G401 (cell line): ENCODE measurements around the gene EIF1B. TPM values are rescaled to one million over a fixed set of nuclear protein-coding genes. Genes with fewer than 3 reads are reported as not detected.

Source experiments
- DNase-seq: peaks from one replicate; pipeline ENCODE4 v3.0.0-alpha.2; 2015; ENCODE audit warnings: low spot score
- in situ Hi-C: cut with HindIII; loops from 2 replicates; pipeline ENCODE4 v1.10.0; 2016; ENCODE audit warnings: low sequenced_read_pairs, mixed read lengths
- total RNA-seq: library from RNA; depleted of rRNA; stranded (reverse); fragments of >200 nt; shearing (Covaris generic); gene quantifications from 2 replicates; pipeline ENCODE4 v1.2.3, GENCODE V29; 2014

Gene EIF1B
- total RNA-seq, 1 experiment from 2014 or later = 34.2 TPM

- in situ Hi-C loops = no loop called here
- no peak for DNase-seq
These were observed 3.2 kb upstream of the EIF1B start for GRCh38 chr3:40306336-40306735.

- in situ Hi-C loops = no loop called here
- no peak for DNase-seq
These were observed 2.3 kb upstream of the EIF1B start for GRCh38 chr3:40307176-40307575.

DNA sequence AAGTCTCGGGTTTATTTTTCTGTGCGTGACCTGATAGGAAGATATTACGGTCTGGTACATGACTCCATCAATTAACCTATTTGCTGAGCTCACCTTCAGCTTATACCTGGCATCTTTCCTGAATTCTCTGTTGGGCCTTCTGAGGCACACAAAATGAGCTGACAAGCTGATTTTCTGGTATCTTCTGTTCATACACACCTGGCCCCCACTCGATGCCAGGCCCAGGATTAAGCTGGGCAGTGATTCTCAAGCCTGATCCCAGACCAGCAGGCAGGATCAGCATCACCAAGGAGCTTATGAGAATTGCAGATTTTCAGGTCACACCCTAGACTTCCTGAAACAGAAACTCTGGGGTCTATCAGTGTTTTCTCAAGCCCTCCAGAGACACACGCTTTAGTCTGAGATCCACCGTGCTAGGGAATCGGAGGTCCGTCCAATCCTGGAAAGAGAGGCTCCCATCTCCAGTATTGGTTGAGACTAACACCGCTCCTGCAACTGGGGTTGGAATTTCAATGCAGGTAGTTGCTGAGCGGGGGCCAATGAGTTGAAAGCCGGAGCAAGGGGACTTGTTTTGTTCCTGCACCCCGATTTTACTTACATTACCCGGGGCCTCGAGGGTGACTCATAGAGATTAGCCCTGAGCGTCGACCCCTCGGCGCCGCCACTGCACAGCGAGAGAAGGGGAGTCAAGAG lies 636 bp upstream of the EIF1B start:
- DNase-seq = peak; percentile 47
- in situ Hi-C loops = no loop called here

DNA sequence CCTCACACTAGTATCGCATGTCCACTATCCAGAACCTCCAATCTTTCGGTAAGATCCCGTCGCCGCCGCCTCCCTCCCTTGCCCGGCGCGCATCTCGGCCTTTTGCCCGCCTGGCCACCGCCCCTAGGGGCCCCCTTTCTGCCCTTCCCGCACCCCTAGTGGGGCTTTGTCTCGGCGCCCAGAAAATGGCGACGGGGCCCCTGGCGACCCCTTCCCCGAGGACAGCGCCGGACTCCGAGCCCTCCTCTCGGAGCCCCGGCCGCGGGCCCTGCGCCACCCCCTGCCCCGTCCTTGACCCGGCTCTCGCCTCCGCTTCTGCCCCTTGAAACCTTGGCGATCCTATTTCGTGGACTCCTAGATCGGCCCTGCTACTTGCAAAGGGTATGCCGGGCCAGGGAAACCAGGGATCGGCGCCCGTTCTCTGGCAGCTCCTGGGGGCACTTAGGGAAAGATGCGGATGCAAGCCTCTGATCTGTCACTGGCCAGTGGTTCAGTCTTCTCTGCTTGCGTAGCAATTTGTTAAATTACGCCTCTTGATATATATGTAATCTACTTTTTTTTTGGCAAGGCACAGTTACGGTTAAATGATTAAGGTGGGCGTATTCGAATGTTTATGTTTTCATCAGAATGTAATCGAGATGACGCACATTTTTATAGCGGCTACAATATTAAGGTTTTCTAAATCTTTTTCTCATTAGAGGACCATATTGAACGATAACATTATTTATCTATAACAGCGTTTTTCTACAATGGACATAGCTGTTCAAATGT lies 603 bp downstream of the EIF1B start:
- DNase-seq = peak; percentile 68
- in situ Hi-C loops = no loop called here

- DNase-seq = peak; percentile 59
- in situ Hi-C loops = no loop called here
These were observed 1.2 kb downstream of the EIF1B start for GRCh38 chr3:40310705-40311104.

GRCh38 chr3:40312661-40313226 lies 3.2 kb downstream of the EIF1B start:
- in situ Hi-C loops = no loop called here

DNA sequence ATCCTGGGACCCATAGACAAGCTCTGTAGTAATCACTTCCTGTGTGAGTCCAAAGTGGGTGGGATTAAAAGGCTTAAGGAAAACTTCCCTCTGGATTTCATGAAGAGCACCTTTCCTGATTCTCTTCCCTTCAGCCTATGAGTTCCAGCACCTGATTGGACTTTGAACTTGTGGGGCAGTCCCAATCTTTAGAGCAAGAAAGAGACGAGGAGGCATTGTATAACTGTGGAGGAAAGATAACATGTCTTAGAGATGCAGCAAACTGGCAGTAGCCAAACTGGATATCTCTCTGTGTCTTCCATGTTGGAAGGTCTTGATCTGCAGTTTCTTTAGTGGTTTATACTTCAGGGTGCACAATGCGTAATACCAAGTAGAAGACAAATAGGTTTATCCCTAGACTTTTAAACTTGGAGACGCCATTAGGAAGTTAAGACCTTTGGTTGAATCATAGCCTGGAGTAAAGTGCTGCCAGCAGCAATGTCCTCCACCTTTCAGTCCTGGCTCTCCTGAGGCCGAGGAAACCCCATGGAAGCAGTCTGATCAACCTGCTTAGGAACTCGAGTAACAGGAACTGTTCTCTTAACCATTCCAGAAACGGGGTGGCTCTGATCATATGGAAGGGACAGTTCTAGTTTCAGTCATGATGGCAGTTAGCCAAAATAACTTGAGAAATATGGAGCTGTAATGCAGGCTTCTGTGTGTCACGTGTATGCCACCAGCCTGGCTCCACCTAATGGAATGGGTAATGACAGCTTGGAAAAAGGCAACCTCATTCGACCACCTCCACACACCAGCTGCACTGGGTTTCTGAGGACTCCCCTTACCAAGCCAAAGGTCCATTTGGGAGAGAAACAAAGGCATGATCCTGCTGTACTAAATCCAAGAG lies 4.7 kb downstream of the EIF1B start:
- peak; percentile 29 for DNase-seq
- in situ Hi-C loops = no loop called here

More at GRCh38 chr3:40312661-40313226, 3.2 kb downstream of the EIF1B start:
- no peak for DNase-seq

DNA sequence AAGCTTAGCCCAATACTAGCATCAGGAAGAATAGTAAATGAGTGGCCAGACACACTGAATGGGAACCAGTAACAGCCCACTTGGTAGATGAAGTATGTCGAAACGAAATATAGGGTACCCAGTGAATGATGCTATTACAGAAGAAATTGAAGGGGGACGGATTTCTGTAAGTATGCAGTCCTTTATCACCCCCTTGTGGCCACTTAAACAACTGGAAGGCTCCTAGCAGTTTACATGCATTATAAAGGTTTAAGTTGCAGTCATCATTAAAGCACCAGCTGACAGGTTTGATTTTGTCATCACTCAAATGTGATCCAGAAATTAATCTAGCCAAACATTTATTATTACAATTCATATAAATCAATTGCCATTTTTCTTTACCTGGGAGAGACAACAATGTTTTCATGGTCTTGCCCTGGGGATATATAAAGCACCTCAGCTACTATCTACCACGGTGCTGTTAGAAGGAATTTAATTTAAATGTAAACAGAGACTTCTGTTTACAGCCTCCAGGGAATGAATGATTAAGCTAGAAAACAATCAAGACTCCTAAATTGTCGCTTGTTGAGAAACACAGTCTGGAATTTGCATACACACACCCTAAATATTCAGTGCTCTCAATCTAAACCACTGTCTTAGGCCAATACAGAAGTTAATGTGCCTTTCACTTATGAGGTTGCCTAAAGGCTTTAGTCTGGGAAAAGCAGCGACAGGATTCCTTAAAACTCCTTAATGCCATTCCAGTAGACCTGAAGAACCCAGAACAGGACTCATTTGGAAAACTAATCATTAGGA lies 7.8 kb downstream of the EIF1B start:
- in situ Hi-C loops = no loop called here
- DNase-seq = peak; percentile 83

DNA sequence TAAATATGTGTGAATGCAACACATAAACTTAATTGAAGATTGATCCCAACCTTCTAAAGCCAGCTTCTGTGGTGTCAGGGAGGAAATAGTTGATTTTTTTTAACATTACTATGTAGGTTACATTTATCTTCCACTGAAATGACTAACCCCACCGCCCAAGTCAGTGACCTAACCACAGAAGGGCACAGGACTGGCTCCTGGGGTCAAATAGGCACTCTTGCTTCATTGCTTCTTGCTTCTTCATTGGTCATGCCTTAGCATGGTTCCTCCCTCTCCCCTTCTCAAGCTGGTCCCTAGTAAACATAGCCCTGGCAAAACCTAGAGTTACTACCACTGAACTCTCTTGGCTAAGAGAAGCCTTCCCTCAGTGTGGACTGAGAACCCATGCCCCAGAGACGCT lies 12.3 kb downstream of the EIF1B start:
- DNase-seq = no peak
- in situ Hi-C loops = no loop called here

- DNase-seq = no peak
- in situ Hi-C loops = no loop called here
These were observed 14.4 kb downstream of the EIF1B start for GRCh38 chr3:40323946-40324345.

DNA sequence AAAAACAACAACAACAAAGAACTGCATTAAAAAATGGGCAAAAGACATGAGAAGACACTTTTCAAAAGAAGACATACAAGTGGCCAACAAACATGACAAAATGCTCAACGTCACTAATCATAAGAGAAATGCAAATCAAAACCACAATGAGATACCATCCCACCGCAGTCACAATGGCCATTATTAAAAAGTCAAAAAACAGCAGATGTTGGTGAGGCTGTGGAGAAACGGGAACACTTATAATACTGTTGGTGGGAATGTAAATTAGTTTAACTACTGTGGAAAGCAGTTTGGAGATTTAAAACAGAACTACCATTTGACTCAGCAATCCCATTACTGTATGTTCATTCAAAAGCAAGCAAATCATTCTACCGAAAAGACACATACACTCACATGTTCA lies 15.1 kb downstream of the EIF1B start:
- in situ Hi-C loops = no loop called here
- no peak for DNase-seq

DNA sequence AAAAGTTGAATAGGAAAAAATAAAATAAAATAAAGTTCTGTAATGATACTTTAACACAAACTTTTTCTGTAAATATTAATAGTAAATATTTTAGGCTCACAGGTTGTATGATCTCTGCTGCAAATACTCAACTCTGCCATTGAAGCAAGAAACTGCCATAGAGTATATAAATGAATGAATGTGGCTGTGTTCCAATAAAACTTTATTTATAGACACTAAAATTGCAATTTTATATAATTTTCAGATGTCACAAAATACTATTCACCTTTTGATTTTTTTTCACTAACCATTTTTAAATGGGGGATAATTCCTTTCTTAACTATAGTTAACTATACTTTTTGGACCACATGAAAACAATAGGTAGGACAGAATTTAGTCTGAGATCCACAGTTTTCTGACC lies 16.0 kb downstream of the EIF1B start:
- DNase-seq = no peak
- in situ Hi-C loops = no loop called here

- DNase-seq = no peak
- in situ Hi-C loops = no loop called here
These were observed 18.9 kb downstream of the EIF1B start for GRCh38 chr3:40328374-40328773.

DNA sequence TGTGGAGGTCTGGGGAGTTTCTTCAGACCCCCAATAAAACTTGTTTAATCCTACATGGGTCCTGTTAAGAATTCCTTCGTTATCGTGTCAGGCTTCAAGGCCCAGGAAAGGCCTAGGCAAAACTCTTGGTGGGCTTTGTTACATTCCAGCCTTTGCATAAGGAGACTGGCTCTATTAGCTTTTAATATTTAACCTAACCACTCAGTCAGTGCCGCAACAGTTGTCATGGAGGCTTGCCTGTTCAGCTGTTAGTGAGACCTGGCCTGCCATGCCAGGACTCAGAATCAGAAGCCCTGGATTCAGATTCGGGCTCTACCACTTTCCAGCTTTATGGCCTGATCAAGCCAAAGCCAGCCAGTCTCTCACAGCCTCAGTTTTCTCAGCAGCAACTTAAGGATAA lies 19.6 kb downstream of the EIF1B start:
- DNase-seq = no peak
- in situ Hi-C loops = no loop called here

GRCh38 chr3:40332684-40333083 lies 23.2 kb downstream of the EIF1B start:
- no peak for DNase-seq
- in situ Hi-C loops = no loop called here

- in situ Hi-C loops = no loop called here
- DNase-seq = peak; percentile 10
These were observed 23.9 kb downstream of the EIF1B start for GRCh38 chr3:40333416-40333815.

GRCh38 chr3:40333852-40334251 lies 24.3 kb downstream of the EIF1B start:
- no peak for DNase-seq
- in situ Hi-C loops = no loop called here

- in situ Hi-C loops = no loop called here
- DNase-seq = no peak
These were observed 26.6 kb downstream of the EIF1B start for GRCh38 chr3:40336101-40336500.
